HG02973 (cell line): ENCODE measurements around the gene TEDC1.
"Not testable (repeated sequence)": the region's sequence is repeated elsewhere in the genome, so short reads cannot be mapped to it uniquely, and the experiment has no call there.

Experiments used
- ATAC-seq: cut with Tn5 transposase; IDR thresholded peaks from one replicate; pipeline ENCODE4 v1.9.1; 2021; ENCODE audit warnings: moderate library complexity; ENCODE audit not compliant: unreplicated experiment

Gene TEDC1

GRCh38 chr14:105536051-105536450 is 45.0 kb downstream of the TEDC1 start:
- ATAC-seq: no peak

- ATAC-seq: no peak
Observed at GRCh38 chr14:105536691-105537579, 45.9 kb downstream of the TEDC1 start.

GRCh38 chr14:105537580-105538474 is 46.8 kb downstream of the TEDC1 start:
- no peak for ATAC-seq

- no peak for ATAC-seq
Observed at GRCh38 chr14:105538481-105539049, 47.5 kb downstream of the TEDC1 start.

- no peak for ATAC-seq
Observed at GRCh38 chr14:105540811-105541210, 49.8 kb downstream of the TEDC1 start.

- no peak for ATAC-seq
Observed at GRCh38 chr14:105541218-105541875, 50.3 kb downstream of the TEDC1 start.

- not testable (repeated sequence) for ATAC-seq
Observed at GRCh38 chr14:105545676-105546075, 54.6 kb downstream of the TEDC1 start.

- ATAC-seq: not testable (repeated sequence)
Observed at GRCh38 chr14:105546410-105546809, 55.4 kb downstream of the TEDC1 start.

- ATAC-seq: not testable (repeated sequence)
Observed at GRCh38 chr14:105547072-105547471, 56.0 kb downstream of the TEDC1 start.

GRCh38 chr14:105547741-105548169 is 56.7 kb downstream of the TEDC1 start:
- ATAC-seq: no peak
